Lower leg skin (tissue), 3 donors: ENCODE measurements around the gene CERS5.

Source experiments
- CTCF ChIP-seq, 3 donors: fragments of 450-650 bp; IDR thresholded peaks; one replicate each; pipeline ENCODE4 v1.5.1; 2016; ENCODE audit warnings: antibody characterized with exemption in 3 of 3, mild to moderate bottlenecking in 3 of 3, moderate library complexity in 2 of 3
- POLR2A ChIP-seq, 2 donors: fragments of 450-650 bp; IDR thresholded peaks; one replicate each; pipeline ENCODE4 v1.6.1; 2016 to 2017; ENCODE audit warnings: antibody characterized with exemption in 2 of 2, mild to moderate bottlenecking in 1 of 2, moderate library complexity in 1 of 2

GRCh38 chr12:50167049-50167828, at the start of gene CERS5:
- TF ChIP-seq CTCF (IDR thresholded peaks at IDR 0.05) (no peak), POLR2A (IDR thresholded peaks at IDR 0.05) (no peak)
